Colonic mucosa (tissue), 4 donors: ENCODE data around the gene SNPH. TPM values are rescaled to one million over a fixed set of nuclear protein-coding genes. Genes with fewer than 3 reads are reported as not detected.

Experiments used
- DNase-seq: peaks from one replicate; pipeline ENCODE4 v3.0.0-alpha.2; 2020
- H3K27ac ChIP-seq: fragments of 200-600 bp; one replicate; pipeline ENCODE4 v1.8.0; 2021
- H3K27me3 ChIP-seq: fragments of 200-600 bp; one replicate; pipeline ENCODE4 v1.8.0; 2021
- H3K36me3 ChIP-seq: fragments of 200-600 bp; one replicate; pipeline ENCODE4 v1.8.0; 2021
- H3K4me1 ChIP-seq: fragments of 200-600 bp; one replicate; pipeline ENCODE4 v1.8.0; 2021; ENCODE audit warnings: mild to moderate bottlenecking
- H3K4me3 ChIP-seq: fragments of 200-600 bp; one replicate; pipeline ENCODE4 v1.8.0; 2021
- H3K9ac ChIP-seq, 2 donors: one replicate each; pipeline ENCODE4 v1.7.0; 2013; ENCODE audit warnings: control low read depth in 2 of 2, low read depth in 2 of 2, low read length in 2 of 2
- H3K9me3 ChIP-seq: fragments of 200-600 bp; one replicate; pipeline ENCODE4 v1.8.0; 2021
- intact Hi-C: fragments of 100-400 bp; cut with DNase I; formaldehyde crosslinking; loops from one replicate; pipeline ENCODE4 v1.14.1; 2022
- total RNA-seq, 2 donors: library from RNA; stranded (reverse); fragmentation: NEBNext Ultra II Directional in 1 of 2; extraction: Animal tissue kit (Norgen Biotek cat#: 25700) in 1 of 2; gene quantifications; one replicate each; pipeline ENCODE4 v1.2.1, GENCODE V29; 2021
- TF ChIP-seq, protein P1 (sequence below): fragments of 200-600 bp; IDR thresholded peaks from one replicate; pipeline ENCODE4 v1.8.0; 2022; ENCODE audit warnings: antibody characterized with exemption, mild to moderate bottlenecking
- donor health status: healthy.
- donor health status: DM: no; HTN: no; CAD: no.
- donor health status: DM: no; HTN: no; CAD: no.

Gene SNPH
- total RNA-seq, 2 donors from 2014 or later: 1.9 to 2.4 TPM

DNA sequence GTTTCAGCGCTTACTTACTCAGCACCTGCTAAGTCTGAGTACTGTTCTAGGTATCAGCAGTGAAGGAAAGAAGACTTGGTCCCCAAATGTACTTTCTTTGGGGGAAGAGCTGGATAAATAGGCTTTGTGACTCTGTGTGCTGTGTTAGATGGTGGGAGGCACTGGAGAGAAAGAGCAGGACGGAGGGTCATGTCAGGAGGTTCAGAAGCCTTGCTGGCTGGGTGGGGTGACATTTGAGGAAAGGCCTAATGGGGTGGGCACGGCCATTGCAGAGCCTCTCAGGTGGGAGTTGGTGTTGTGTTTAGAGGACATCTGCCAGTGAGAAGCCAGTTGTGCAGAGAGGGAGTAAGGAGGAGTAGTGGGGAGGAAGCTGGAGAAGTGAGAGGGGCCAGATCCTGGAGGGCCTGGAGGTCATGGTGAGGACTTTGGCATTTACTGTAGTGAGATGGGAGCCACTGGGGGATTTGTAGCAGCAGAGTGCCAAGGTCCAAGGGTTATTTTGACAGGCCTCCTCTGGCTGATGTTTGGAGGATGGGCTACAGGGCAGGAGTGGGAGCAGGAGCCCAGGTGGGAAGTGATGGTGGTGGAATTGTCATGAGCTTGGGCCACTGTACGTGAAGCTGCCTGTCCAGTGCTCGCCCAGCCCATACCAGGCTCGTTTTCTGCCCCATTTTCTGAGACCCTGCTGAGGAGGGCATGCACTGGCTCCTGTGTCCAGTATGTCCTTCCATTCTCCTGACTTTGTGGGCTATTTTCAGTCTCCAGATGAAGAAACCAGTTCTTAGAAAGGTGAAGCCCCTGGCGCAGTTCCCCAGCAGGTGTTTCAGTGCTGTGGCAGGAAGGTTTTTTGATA is 62.0 kb downstream of the SNPH start:
- TF ChIP-seq, protein P1, sequence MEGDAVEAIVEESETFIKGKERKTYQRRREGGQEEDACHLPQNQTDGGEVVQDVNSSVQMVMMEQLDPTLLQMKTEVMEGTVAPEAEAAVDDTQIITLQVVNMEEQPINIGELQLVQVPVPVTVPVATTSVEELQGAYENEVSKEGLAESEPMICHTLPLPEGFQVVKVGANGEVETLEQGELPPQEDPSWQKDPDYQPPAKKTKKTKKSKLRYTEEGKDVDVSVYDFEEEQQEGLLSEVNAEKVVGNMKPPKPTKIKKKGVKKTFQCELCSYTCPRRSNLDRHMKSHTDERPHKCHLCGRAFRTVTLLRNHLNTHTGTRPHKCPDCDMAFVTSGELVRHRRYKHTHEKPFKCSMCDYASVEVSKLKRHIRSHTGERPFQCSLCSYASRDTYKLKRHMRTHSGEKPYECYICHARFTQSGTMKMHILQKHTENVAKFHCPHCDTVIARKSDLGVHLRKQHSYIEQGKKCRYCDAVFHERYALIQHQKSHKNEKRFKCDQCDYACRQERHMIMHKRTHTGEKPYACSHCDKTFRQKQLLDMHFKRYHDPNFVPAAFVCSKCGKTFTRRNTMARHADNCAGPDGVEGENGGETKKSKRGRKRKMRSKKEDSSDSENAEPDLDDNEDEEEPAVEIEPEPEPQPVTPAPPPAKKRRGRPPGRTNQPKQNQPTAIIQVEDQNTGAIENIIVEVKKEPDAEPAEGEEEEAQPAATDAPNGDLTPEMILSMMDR: no peak
- DNase-seq: peak; percentile 56
- no peaks in the 10 kb centered on the region for H3K27me3 ChIP-seq
- no peaks in the 10 kb centered on the region for H3K36me3 ChIP-seq
- peak overlapping the region; percentile 97 for H3K27ac ChIP-seq
- peak overlapping the region; percentile 78 to 93 for H3K9ac ChIP-seq
- H3K9me3 ChIP-seq: no peaks in the 10 kb centered on the region
- H3K4me1 ChIP-seq: peaks cover 6% of the 10 kb centered on the region
- H3K4me3 ChIP-seq: peak overlapping the region; percentile 70
- intact Hi-C loops: loop anchor here (5.0 kb wide), 1 partner anchor 64 kb away; the partner anchor contains the start of gene FKBP1A

DNA sequence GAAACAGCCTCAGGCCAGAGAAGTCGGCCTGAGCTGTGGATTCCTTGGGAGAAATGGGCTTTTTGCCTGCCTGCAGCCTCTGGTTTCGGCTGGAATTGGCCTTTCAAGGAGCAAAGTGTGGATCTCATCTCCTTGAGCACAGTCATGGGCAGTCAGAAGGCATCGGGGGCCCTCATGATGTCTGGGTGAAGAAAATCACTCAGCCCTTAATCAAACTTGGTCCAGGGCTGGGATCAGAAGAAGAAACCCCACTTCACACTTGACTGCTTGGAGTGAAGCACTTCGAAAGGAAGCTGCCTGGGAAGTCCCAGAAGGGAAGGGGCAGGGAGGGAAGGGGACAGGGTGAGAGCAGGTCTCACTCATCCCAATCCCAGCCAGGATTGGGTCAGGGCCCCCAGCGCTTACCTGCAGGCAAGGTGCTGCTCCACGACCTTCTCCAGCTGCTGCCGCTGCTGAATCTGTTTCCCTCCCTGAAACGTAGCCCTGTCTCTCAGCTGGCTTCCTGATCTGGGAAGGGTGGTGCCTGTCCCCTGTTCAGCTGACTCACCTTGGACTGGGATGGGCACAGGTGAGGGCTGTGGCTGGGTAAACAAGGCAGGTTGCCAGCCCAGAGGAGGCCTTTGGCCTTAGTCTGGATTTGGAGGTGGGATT is 62.7 kb downstream of the SNPH start, which contains the start of gene SDCBP2:
Gene SDCBP2 (minus strand): TSS at position 460 of the 651 bp plus-strand sequence. CDS start 8,723 bp downstream, outside the sequence.
- intact Hi-C loops: loop anchor here (5.0 kb wide), 1 partner anchor 63 kb away; the partner anchor contains the start of gene FKBP1A
- no peaks in the 10 kb centered on the region for H3K9me3 ChIP-seq
- H3K36me3 ChIP-seq: no peaks in the 10 kb centered on the region
- H3K9ac ChIP-seq: peak within 1 kb of the TSS; percentile 78 to 93
- TF ChIP-seq, protein P1: no peak
- H3K4me1 ChIP-seq: peaks cover 6% of the 10 kb centered on the region
- peak; percentile 94 for DNase-seq
- H3K27me3 ChIP-seq: no peaks in the 10 kb centered on the region
- H3K4me3 ChIP-seq: peak within 1 kb of the TSS; percentile 70
- H3K27ac ChIP-seq: peak within 1 kb of the TSS; percentile 97

DNA sequence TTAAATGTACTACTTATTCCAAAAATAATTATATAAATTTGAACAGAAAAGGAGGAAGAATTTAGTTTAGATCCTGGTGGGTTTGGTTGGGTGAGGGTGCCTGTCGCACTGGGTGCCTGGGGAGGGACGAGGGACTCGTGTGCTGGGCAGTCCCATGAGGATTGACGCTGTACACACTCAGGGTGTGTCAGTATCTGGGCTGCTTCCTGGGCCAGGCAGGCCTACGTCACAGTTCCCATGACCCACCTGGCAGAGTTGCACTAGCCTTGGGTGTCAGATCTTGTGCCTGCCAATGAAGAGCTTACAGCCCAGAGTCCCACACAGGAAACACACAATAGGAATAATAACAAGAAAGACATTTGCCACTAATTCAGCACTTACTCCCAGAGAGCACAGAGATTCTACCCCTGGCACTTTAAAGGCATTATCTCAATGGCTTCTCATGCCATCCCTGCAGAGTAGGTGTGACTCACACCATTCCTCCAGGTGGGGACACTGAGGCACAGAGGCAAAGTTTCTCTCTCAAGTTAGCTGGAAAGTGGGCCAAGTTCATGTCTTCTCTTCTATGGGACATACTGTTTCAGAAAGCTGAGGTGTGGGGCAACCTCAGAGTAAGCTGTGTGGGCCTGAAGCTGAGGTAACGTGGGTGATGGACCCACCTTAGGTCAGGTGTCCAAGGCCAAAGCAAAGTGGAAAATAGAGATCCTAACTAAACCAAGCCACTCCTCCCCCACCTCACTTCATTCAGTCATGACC is 64.2 kb downstream of the SNPH start:
- TF ChIP-seq, protein P1: no peak
- Histone ChIP-seq H3K9ac (peak overlapping the region in 1 of 2 donors; percentile 69), H3K4me3 (no peak overlapping the region), H3K27ac (peak overlapping the region; percentile 97), H3K27me3 (no peaks in the 10 kb centered on the region), H3K36me3 (no peaks in the 10 kb centered on the region), H3K9me3 (no peaks in the 10 kb centered on the region), H3K4me1 (peaks cover 6% of the 10 kb centered on the region)
- peak; percentile 87 for DNase-seq
- intact Hi-C loops: no loop called here

DNA sequence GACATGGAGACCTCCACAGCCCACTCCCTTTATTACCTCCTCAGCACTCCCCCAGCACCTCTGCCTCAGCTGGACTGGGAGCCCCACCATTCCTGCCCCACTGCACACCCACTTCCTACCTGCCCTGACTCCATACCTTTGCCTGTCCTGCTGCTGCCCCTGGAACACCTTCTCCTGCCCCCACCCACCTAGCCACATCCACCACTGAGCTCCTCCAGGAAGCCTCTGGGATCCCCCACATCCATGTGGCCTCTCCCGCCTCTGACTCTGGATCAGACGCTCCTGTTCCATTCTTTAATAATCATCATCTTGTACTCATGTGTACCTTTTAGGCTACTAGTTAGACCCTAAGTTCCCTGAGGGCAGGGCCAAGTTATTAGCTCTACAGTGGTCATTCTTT is 65.0 kb downstream of the SNPH start:
- no peaks in the 10 kb centered on the region for H3K36me3 ChIP-seq
- peaks cover 6% of the 10 kb centered on the region for H3K4me1 ChIP-seq
- H3K27ac ChIP-seq: no peak overlapping the region
- H3K27me3 ChIP-seq: no peaks in the 10 kb centered on the region
- no peaks in the 10 kb centered on the region for H3K9me3 ChIP-seq
- no peak overlapping the region for H3K4me3 ChIP-seq
- intact Hi-C loops: no loop called here
- DNase-seq: peak; percentile 16
- TF ChIP-seq, protein P1: no peak
- peak overlapping the region in 1 of 2 donors; percentile 69 for H3K9ac ChIP-seq
